HL-60/S4 treated with retinoic acid at 250 ng/mL for 4 days and 3 days (cell line): ENCODE measurements around the gene MX2.

Source experiments
- in situ Hi-C: fragments of 300-500 bp; cut with MboI; formaldehyde crosslinking; loops from 2 replicates; pipeline ENCODE4 v1.7.0; 2022; ENCODE audit warnings: low sequenced_read_pairs

Gene MX2

DNA sequence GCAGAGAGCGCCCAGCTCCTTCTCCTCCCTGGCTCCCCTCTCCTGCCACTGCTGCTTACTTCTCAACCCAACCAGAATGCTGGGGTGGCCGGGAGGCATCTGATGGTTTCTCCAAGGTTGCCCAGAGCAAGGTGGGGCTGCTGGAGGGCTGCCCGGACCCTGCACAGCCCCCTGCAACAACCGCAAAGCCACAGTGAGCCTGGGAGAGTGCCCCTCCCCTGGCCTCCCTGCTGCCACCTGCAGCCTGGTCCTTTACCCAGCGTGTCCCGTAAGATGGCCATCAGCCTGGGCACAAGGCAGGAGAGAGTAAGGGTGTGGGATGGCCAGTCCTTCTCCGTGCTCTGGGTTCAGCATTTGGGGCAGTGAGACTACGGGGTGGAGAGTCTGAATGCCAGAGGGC is 17.0 kb downstream of the MX2 start:
- in situ Hi-C loops, result no loop called here

DNA sequence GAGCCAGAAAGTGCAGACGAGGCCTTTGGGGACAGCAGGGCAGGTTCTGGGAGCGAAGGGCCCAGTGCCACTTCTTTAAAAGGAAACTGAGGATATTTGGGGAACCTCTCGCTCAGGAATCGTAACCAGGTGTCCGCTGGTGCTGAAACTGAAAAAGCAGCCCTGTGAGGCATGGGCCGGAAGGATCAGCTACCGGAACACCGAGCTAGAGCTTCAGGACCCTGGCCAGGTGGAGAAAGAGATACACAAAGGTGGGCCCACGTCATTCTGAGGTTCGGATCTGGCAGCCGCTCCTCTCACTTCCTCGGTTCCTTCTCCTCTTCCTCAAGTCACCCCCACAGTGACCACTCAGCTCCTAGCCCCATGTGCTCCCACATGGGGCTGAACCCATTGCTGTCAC is 18.1 kb downstream of the MX2 start:
- in situ Hi-C loops, result no loop called here

DNA sequence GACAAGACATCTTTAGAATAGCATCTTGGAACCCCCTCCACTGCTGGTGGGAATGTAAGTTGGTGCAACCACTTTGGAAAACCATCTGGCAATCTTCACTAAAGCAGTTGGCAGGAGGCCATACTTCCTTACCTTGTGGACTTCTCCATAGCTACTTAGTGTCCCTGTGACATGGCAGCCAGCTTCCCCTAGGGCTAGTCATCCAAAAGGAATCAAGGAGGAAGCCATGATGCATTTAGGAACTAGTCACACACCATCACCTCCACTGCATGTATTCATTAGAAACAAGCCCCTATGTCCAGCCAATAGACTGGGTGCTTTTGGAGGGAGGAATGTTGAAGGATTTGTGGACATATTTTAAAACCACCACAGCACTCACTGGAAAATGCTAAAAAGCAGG is 19.9 kb downstream of the MX2 start:
- in situ Hi-C loops, result no loop called here

DNA sequence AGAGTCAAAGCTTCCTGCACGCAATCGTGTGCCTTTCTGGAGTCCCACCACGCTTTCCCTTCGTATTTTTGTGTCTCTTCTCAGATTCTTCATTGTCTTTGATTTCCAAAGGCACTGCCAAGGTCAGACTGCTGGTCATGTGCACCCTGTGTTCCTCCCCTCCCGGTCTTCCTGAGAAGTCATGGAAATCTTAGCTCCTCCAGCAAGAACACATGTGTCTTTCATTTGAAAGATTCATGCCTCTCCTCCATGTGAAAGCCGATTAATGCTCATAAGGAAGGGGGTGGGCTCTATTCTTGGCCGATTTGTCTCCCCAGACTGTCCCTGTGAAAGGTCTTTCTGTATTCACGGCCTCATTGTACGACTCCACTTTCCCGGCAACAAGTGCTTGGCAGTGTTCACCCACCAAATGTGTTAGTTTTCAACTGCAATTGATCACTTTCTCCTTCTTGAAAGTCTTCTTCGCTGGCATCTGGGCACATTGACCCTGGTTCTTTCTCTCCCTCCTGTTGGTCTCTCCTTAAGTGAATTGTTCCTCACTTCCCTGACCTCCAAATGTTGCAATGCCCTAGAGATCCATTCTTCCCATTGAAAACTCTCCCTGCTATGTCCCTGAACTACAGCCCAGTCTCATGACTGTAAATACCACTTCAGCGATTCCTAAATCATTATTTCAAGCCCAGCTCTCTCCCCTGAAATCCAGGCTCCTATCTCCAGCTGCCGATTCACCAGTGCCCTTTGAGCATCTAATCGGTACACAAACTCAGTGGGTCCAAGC is 25.4 kb downstream of the MX2 start:
- in situ Hi-C loops, result no loop called here

DNA sequence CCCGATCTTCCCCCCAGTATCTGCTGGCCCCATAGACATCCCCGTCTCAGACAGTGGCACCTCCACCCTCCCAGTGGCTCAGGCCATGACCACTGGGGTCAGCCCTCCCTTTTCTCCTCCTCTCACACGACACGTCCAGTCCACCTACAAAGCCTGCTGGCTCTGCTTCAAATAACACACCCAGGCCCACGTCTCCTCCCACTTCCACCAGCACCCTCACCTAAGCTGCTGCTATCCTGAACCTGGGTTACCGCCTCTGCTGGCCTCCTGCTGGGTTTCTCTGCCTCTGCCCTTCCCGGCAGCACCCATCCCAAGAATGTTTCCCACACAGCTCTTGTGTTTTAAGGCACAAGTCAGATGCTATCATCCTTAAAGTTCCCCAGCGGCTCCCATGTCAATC is 26.0 kb downstream of the MX2 start:
- in situ Hi-C loops, result no loop called here

DNA sequence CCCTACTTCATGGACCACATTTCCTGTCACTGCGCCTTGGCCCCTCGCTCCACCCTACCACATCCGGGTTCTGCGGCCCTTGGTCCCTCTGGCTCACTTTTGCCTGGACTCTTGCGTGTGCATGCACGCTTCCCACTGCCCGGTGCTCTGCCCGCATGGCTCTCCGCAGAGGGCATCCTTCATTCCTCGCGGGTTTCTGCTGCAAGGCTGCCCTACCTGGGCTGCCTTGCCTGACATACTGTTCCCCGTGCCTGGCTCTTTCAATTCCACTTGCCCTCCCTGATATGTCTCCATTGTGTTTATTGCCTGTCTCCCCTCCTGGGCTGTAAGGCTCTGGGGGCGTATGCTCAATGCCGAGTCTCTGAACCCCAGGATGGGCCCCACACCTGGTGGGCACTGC is 26.4 kb downstream of the MX2 start:
- in situ Hi-C loops, result no loop called here

DNA sequence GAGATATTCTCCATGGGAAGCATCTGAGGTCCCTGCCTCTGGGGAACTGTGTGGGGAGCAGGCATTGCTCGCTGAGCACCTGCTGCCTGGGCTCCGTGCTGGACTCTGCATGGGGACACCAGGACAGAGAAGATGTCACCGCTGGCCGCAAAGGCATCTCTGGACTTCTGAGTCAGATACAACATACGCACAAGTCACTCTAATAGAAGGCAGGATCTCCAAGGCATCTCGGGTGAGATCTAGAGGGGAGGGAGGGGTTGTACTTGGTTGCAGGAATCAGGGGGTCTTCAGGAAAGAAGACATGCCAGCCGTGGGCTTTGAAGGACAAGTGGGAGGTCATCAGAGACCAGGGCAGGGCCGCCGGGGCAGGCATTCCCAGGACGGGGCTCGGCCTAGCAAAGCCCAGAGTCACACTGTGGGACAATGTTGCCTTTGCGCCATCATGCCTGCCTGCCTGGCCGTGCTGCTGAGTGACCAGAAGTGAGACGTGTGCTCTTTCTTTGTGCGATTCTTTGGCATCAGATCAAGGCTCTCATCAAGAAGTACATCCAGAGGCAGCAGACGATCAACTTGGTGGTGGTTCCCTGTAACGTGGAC is 28.3 kb downstream of the MX2 start:
- in situ Hi-C loops, result no loop called here

DNA sequence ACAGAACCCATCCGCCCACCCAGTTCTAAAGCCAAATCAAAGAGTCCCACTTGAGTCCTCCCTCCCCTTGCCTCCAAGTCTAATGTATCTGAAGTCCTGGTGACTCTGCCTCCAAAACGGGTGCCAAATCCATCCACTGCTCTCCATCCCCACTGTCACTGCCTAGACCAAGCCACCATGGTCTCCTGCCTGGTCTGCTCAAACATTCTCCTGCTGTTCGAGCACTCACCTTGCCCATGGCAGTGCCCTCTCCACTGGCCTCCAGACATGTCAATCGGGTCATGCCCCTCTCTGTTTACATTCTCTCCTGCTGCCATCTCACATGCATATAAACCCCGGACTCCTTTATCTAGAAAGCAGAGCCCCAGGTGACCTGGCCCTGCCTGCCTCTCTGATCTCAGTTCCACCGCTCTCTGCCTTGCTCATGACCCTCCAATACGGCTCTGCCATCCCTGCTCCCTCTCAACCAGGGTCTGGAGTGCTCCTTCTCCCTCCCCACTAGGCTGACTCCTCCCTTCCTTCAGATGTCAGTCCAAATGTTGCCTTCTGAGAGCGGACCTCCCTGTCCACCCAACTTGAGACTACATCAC is 32.1 kb downstream of the MX2 start:
- in situ Hi-C loops, result no loop called here

DNA sequence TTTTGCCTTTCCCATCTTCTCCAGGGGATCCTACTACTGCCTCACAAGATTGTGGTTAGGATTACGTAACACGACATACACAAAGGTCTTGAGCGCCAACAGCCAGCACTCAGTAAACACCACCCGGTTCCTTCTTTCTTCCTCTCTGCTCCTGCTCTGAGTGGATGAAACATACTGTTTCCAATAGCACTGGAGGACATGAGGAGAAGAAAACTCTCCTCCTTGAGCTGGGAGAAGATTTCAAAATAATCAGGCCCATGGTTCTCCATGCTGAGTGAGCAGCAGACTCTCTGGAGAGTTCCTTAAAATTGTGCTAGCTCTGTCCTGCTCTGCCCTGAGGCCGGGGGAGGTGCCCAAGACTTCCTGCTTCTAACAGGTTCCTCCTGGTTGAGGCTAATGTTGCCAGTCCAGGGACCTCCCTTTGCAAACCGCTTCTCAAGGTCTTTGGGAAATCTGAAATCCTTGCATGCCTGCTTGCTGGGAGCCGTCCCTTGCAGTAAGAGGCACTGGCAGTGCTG is 34.8 kb downstream of the MX2 start:
- in situ Hi-C loops, result no loop called here

DNA sequence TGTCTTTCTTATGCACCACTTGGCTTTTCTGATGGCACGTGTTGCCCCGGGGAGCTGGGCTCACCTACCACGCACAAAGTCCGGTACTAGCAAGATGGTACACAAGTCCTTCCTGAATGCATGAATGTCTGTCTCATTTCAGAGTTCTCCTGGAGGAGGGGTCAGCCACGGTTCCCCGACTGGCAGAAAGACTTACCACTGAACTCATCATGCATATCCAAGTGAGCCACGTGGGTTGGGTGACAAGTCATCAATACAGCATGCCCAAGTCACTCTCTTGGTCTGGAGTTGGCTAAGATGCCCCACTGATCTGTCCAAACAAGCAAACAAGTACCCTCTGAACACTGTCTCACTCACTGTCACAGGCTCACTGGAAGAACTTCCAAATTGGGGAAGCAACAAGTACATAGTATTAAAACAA is 35.7 kb downstream of the MX2 start:
- in situ Hi-C loops, result no loop called here

DNA sequence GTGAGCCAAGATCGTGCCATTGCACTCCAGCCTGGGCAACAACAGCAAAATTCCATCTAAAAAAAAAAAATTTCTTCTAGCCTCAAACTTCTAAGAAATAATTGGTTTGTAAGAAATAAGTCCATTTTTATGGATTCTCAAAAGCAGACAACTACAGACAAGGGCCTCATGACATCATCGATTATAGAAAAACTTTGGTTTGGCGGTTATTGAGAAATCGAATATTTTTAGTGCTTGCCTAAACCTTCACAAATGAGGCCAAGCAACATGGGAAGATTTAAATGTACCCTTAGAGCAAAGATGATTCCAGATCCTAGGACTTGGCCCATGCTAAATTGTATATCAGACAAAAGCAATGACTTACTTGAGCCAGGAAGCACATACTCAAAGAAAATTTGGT is 36.4 kb downstream of the MX2 start:
- in situ Hi-C loops, result no loop called here

DNA sequence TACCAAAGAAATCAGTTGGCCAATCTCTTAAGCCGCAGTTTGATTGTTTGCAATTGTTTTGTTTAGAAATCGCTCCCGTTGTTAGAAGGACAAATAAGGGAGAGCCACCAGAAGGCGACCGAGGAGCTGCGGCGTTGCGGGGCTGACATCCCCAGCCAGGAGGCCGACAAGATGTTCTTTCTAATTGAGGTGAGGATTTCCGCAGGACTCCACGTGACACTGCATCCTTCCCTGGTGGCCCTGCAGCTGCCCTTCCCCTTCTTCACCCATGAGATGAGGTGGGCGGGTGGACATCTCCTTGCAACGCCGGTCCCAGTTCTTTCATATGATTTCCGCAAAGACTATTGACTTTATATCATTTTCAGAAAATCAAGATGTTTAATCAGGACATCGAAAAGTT is 37.0 kb downstream of the MX2 start:
- in situ Hi-C loops, result no loop called here

DNA sequence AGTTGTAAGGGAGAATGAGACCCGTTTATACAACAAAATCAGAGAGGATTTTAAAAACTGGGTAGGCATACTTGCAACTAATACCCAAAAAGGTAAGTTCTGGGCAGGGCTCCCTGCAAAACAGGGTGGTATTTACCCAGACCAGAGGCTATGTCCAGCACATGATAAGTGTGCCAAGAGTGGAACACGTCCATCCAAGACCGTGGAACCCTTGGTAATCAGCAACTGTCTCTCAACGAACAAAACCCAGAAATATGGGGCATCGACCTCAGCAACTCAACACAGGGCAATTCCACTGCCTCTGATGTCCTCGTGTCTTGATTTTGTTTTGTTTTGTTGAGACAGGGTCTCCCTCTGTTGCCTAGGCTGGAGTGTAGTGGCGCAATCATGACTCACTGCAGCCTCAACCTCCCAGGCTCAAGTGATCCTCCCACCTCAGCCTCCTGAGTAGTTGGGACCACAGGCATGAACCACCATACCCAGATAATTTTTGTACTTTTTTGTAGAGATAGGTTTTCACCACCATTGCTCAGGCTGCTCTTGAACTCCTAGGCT is 37.5 kb downstream of the MX2 start:
- in situ Hi-C loops, result no loop called here

DNA sequence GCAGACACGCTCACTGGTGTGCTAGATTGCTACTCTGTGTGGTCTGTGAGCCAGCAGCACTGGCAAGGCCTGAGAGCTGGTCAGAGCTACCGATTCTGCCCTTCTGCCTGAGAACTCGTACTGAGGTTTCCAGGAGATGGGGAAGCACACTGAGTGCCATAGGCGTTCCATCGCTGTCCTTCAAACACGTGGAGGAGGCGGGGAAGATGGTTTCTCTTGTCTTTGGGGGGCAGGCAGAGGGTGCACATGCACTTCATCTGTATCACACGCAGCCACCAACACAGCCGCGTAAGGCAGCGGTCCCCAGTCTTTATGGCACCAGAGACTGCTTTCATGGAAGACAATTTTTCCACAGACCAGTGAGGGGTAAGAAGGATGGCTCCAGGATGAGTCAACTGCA is 40.4 kb downstream of the MX2 start:
- in situ Hi-C loops, result no loop called here

DNA sequence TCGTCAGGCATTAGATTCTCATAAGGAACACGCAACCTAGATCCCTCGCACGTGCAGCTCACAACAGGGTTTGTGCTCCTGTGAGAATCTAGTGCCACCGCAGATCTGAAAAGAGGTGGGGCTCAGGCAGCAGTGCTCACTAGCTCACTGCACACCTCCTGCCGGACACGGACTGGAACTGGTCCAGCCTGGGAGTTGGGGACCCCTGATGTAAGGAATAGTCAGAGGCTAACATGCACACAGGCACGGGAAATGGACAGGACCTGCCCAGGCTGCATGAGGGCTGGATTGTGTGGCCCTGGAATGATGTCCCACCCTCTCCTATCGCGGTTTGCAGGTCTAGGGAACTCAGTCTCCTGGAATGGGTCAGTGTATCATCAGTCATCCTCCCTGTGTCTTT is 41.0 kb downstream of the MX2 start:
- in situ Hi-C loops, result no loop called here

DNA sequence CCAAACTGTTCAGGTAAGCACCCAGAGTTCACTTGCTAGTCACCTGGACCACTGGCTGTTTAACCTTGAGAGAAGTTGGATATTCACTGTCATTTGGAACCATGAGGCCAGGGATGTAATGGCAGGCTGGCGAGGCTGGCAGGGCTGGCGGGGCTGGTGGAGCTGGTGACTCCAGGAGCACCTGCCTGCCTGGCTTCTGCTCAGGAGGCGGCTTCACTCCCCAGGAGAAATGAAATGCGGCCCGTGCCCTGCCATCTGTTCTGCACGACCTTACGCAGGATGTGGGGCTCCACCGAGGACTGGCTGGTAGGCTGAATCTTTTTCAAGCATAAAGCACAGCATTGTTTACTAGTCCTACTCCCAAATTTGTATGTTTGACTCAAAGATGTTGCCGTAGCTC is 41.5 kb downstream of the MX2 start:
- in situ Hi-C loops, result no loop called here

DNA sequence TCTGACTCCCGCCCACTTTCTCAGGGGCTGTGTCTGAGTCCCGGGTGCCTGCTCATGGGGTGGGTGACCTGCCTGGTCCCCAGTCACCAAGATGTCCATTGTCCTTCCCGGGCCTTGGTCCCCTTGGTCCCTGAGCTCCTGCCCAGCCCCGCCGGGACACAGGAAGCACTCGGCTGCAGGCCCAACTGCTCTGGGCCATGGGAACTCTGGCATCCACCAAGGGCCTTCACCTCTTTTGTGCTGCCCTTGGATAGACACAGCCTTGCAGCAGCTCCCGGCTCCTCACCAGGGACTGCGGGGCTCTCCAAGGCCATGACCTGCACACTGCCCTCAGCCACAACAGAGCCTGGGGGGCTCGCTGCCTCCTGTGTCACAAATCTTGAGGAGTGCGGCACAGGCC is 42.1 kb downstream of the MX2 start:
- in situ Hi-C loops, result no loop called here

DNA sequence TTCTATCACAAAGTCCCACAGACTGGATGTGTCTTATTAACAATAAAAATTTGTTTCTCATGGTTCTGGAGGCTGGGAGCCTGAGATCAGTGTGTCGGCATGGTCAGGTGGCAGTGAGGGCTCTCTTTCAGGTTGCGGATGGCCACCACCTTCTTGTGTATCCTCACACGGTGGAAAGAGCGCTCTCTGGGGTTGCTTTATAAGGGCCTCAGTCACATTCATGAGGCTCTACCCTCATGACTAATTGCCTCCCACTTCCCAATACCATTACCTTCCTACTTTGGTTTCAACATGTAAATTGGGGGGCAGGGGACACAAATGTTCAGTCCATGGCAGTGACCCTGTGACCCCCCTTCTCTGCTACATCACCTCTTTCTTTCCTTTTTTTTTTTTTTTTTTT is 43.5 kb downstream of the MX2 start:
- in situ Hi-C loops, result no loop called here

DNA sequence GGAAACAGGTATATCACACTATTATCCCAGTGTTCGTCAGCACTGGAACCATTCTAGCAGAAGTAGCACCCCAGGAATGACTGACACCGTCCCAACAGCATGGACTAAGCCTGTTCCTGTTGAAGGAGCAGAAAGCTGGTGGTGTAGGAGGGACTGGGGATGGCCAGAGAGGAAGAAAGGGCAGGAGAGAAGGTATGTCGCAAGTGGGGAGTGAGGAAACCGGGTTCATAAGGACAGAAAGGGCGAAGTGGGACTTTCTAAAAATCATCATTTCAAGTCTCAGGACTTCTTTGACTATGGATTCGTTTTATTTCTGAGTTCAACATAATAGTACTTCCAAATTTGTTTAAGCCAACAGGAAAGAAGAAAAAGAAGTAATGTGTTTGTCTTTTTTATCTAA is 44.5 kb downstream of the MX2 start:
- in situ Hi-C loops, result no loop called here

DNA sequence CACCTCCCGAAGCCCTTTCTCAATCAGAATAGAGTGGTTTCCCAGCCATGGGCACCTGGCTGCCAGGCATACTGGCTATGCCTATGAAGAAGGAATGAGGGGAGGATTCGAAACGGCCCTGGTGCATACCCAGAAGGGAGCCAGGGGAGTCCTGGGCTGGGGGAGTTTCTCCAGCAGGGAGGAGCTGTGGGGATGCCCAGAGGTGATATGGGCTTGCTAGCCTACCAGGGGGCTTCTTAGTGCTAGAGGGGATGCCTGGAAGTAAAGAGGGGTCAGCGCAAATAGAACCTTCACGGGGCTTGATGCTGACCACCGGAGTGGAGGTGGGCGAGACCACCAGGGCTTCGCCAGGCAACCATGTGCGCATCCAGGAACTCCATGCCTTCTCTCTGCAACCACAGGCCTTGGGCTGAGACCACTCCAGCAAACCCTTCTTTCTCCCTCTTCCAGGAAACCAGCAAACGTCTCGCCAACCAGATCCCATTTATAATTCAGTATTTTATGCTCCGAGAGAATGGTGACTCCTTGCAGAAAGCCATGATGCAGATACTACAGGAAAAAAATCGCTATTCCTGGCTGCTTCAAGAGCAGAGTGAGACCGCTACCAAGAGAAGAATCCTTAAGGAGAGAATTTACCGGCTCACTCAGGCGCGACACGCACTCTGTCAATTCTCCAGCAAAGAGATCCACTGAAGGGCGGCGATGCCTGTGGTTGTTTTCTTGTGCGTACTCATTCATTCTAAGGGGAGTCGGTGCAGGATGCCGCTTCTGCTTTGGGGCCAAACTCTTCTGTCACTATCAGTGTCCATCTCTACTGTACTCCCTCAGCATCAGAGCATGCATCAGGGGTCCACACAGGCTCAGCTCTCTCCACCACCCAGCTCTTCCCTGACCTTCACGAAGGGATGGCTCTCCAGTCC is 46.0 kb downstream of the MX2 start:
- in situ Hi-C loops, result no loop called here

DNA sequence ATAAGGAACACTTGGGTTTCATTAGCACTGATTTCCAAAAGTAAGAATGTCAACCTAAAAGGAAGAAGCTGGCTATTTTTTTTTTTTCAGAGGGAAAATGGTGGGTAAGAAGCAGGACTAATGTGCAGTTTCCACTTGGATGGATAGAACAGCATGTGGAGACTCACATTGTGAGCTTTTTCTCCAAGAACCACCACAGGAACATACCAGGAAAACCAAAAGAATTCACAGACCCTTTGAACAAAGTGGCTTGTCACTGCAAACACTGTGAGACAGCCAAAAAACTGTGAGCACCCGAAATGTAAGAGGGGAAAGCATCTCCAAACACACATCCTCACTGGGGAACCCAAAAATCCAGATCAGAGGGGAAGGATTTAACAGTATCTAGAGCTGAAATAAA is 48.5 kb downstream of the MX2 start:
- in situ Hi-C loops, result no loop called here
